Stimulated activated CD4-positive, alpha-beta T cell treated with anti-CD3 and anti-CD28 coated beads, TNF-alpha, amount 100 ng/mL, for 4 hours (primary cell): ENCODE data around the gene VEGFB.
A peak's percentile ranks its signal among the peaks of the same experiment; 100 is the strongest.

Experiments
- DNase-seq, 3 experiments: peaks; one replicate each; pipeline ENCODE4 v3.0.0-alpha.2; 2020; ENCODE audit warnings: low read depth in 3 of 3

VEGFB gene

DNA sequence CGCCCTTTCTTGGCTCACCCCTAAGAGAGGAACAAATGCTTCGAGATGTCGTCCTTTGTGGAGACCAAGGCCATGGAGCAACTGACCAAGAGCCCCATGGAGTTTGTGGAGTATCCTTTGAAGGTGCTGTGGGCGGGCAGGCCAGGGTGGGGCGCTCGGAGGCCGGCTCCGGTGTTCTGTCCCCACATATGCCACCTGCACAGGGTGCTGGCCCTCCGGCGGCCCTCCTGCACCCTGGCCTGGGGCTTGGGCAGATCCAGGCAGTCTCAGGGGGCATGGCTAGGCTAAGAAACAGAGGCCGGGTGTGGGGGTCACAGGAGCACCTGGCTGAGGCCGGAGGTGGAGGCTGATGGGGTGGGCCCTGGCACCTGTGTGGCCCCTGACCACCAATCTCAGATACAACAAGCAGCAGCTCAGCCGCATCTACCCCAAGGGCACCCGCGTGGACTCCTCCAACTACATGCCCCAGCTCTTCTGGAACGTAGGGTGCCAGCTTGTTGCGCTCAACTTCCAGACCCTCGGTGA is 27.2 kb downstream of the VEGFB start:
- DNase-seq, result no peak

DNA sequence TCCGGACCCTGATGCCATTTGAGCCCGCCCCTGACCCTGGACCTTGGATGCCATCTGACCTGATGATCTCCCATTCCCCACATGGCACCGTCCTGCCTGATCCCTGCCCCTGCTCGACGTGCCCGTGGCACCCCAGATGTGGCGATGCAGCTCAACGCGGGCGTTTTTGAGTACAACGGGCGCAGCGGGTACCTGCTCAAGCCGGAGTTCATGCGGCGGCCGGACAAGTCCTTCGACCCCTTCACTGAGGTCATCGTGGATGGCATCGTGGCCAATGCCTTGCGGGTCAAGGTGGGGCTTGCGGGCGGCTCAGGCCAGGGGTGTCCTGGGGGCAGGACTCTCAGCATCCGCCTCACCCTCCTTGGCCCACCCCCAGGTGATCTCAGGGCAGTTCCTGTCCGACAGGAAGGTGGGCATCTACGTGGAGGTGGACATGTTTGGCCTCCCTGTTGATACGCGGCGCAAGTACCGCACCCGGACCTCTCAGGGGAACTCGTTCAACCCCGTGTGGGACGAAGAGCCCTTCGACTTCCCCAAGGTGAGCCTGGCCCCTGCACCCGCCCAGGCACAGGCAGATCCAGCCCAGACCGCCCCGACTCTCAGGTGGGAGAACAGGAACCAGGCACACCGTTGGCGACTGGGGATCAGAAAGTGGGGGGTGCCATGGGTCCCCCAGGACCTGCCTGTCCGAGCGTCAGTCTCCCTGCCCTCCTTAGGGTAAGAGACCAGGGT is 28.1 kb downstream of the VEGFB start:
- no peak for DNase-seq

DNA sequence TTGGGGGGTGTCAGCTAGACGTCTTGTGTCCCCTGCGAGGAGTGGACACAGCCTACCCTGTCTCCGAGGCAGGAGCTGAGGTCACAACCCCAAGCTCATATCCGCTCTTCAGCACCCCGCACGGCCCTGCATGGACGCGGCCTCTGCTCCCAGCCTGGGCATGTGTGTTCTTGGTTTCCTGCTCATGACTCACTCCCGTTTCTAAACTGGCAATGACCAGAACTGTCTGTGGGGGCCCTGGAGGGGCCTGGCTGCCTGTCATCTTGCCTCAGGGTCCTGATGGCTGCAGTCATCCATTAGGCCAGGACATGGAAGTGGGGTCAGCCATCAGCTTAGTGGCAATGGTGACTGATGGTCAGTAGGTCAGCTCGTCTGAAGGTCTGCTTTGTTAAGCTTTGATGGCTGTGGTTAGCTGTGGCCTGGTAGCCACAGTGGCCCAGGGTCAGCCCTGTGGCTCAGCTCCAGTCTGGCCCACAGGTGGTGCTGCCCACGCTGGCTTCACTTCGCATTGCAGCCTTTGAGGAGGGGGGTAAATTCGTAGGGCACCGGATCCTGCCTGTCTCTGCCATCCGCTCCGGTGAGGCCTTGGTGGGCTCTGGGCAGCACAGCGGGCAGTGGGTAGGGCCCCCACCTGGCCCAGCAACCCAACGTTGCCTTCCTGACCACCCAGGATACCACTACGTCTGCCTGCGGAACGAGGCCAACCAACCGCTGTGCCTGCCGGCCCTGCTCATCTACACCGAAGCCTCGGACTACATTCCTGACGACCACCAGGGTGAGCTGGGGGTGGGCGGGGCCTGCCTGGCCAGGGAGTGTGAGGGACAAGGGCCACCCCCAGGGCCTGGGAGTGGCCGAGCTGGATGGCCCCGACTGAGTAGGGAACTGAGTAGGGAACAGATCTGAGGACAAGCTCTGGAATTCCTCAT is 28.9 kb downstream of the VEGFB start:
- no peak for DNase-seq

DNA sequence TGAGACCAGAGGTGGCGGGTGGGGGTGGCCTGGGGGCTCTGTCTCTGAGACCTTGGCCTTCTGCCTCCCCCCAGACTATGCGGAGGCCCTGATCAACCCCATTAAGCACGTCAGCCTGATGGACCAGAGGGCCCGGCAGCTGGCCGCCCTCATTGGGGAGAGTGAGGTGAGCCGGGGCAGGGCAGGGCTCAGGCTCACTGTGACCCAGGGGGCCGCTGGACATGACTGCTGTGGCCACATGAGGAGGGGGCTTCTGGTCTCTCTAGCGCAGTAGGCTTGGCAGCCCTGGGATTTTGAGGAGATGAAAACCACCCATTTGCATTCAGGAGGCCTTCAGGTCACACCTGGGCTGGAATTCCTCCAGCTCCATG is 29.5 kb downstream of the VEGFB start:
- no peak for DNase-seq

- DNase-seq, result no peak
Measured at GRCh38 chr11:64264371-64264852, 30.0 kb downstream of the VEGFB start.

- no peak for DNase-seq
Measured at GRCh38 chr11:64265176-64266160, 31.1 kb downstream of the VEGFB start.

- DNase-seq, result no peak
Measured at GRCh38 chr11:64266339-64266738, 32.0 kb downstream of the VEGFB start.

DNA sequence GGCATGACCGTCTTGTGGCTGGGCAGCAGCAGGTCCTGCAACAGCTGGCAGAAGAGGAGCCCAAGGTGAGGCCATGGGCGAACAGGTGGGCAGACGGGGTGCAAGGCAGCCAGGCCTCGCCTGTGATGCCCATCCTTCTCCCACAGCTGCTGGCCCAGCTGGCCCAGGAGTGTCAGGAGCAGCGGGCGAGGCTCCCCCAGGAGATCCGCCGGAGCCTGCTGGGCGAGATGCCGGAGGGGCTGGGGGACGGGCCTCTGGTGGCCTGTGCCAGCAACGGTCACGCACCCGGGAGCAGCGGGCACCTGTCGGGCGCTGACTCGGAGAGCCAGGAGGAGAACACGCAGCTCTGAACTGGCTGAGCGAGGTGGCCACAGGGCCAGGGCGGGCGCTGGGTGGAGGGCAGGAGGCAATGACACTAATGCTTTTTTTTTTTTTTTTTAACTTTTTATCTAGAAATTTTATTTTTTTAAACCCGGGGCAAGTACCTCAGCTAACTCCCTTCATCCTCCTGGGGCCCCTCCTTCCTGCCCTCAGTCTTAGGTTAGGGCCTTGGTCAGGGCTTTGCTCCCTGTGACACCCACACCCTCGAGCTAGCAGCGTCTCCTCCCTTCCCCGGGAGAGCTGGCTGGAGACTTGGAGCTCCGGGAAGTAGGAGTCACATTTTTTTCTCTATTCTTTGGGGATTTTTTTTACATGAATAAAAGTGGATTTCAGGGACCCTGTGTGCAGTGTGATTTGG is 33.0 kb downstream of the VEGFB start:
- no peak for DNase-seq

GRCh38 chr11:64268025-64268892 is 33.9 kb downstream of the VEGFB start:
- DNase-seq, result no peak

GRCh38 chr11:64268893-64269539 is 34.6 kb downstream of the VEGFB start:
- no peak for DNase-seq

DNA sequence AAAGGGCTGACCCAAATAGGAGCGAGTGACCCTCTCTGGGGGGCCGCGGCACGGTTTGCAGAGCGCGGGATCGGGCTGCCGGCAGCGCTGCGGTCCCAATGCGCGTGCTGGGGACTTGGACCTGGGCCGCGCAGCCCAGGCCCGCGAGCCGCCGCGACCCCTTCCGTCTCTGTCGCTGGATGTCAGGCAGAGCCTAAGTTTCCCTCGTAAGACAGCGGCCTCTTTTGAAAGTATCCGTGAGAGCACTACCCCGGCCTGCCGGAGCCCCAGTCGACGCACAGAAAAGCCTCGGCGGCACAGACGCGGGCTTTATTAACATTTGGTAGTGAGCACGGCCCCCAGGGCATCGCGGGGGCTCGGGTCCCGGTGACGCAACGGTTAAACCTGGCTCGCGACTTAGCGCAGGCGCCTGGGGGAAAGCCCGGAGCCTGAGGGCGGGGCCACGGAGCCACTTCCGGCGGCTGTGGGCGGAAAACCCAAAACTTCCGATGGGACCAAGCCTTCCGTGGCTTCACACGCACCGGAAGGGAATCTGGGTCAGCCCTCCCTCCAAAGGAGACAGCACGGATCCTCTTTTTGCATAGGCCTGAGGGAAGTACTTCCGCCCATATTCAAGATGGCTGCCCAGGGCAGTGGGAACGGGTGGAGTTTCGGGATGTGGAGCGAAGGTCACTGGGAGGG is 35.3 kb downstream of the VEGFB start:
- DNase-seq, result peak; percentile 95 to 97 (median 96)

DNA sequence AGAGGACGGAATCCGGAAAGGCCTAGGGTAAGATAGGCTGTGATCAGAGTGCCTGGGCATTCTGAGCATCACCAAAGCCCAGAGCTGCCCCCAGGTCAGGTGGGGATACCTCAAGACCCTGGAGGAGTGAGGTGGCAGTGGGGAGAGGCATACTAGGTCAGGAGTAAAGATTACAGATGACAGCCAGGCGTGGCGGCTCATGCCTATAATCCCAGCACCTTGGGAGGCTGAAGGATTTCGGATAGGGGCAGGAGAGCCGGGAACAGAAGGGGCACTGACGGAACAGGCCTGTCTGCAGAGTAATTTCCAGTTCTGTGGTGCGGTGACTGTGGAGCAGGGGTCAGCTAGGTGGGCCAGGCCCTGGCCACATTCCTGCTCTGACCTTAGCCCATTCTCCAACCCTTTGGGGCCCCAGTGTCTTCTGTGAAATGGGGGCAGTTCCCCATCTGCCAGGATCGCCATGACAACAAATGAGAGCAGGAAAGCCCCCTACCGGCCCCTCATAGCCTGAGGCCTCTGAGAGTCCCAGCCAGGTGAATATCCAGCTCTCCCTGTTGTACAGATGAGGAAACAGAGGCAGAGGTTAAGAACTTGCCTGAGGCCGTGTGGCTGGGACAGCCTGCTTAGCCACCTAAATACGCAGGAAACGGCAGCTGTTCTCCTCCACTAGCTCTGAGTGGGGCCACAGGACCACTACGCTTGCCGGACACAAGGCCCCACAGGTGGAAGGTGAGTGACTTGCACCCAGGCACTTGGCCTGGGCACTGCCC is 40.8 kb downstream of the VEGFB start:
- DNase-seq, result no peak

DNA sequence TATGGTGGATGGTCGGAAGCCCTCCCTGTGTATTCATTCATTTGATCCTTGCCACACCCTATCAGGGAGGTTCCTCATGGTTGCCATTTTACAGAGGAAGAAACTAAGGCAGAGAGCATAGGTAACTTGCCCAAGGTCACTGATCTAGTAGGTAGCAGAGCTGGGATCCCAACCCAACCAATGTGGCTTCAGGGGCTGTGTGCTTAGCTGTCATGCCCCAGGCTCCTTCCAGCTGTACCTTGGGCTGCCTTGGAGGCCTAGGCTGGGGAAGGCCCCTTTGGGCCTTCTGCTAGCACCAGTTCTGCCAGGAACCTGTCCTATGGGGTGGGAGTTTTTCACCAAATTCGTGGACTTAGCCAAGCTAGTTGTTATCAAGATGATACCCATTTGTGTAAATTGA is 41.5 kb downstream of the VEGFB start:
- no peak for DNase-seq

- no peak for DNase-seq
Measured at GRCh38 chr11:64276653-64277431, 42.5 kb downstream of the VEGFB start.

GRCh38 chr11:64278576-64279190 is 44.3 kb downstream of the VEGFB start:
- DNase-seq, result no peak

DNA sequence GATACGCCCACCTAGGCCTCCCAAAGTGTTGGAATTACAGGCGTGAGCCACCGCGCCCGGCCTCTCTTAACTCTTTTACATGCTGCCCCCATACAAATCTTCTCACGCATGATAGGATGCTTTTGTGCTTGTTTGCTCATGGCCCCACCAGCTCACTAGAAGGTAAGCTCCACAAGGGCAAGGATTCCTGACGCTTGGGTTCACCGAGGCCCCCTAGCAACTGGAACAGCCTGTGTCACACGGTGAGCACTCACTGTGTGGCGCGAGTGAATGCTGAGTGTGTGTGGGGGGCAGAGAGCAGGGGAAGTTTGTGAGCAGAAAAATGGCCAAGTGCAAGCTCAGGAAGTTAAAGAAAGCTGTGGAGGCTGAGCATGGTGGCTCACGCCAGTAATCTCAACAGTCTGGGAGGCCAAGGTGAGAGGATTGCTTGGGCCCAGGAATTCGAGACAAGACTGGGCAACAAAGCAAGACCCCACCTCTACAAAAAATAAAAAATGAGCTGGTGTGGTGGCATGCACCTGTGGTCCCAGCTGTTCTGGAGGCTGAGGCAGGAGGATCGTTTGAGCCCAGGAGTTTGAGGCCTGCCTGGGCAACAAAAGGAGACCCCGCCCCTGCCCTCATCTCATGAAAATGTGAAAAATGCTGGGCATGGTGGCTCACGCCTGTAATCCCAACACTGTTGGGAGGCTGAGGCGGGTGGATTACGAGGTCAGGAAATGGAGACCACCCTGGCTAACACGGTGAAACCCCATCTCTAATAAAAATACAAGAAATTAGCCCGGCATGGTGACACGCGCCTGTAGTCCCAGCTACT is 47.8 kb downstream of the VEGFB start:
- DNase-seq, result no peak
